Measurements from ENCODE around the gene ADCY5.

Gene ADCY5

GRCh38 chr3:123321806-123322205, 127.1 kb downstream of the ADCY5 start:
- DNase-seq = no peak

DNA sequence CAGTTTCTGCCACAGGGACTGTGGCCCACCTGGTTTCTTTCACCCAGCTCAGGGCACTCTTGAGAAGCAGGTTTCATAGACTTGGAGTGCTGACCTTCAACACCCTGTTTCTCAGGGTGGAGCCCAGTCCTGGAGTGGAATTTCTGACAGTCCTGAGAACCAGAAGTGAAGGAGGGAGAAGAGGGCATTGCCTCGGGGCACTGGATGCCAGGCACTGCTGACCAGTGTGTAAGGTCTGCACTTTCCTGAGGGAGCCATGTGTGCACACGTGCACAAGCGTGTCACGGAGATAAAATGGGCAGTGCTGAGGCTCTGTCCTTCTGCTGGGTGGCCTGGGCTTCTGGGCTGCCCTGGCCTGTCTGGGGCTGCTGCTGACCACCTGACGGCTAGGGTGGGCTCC, 128.7 kb downstream of the ADCY5 start:
- DNase-seq = no peak

- DNase-seq = no peak
Measured at GRCh38 chr3:123319760-123320159, 129.1 kb downstream of the ADCY5 start.

DNA sequence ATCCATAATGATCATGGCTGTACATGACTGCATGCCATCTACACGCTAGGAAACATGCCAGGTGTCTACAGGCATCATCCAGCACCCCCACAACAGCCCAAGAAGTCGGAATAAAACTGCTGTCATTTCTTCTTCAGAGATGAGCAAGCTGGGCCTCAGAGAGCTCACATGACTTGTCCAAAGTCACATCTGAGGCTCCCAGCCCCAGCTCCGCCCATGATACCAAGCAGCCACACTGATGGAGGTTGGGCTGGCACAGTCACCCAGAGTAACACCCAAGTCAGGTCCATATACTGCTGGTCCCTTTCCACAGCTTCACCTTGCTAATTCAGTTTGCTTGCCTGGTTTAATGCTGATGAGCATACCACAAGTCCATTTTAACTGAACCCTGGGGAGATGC, 130.5 kb downstream of the ADCY5 start:
- no peak for DNase-seq

DNA sequence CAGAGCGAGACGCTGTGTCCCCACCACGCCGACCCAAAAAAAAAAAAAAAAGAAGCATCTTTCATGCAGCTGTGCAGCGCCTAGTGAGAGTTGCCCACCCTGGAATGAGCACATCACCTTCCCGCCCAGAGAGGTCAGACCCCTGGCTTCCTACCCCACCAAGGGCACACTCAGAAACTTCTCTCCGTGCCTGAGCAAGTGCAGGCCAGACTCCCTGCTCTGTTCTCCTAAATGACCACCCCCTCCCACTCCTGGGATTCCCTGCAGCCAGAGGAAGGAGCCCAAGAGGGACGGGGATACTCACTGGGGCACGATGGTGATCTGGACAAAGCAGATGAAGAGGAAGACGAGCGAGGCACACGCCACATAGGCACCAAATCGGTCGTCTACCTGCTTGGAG, 131.2 kb downstream of the ADCY5 start:
- DNase-seq = no peak

DNA sequence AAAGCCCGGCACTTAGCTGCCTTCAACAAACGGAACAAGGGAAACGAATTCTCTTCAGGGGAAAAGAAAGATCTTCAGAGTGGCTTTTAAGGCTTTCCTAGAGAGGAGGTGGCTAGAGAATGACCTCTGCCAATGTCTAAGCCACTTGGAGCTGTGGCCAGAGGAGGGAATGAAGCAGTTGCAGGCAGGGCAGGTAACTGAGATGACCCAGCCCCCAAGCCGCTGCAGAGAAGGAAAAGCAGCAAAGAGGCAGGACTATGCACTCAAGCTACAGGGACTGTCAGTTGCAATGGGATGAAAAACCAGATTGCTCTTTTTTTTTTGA, 133.7 kb downstream of the ADCY5 start:
- no peak for DNase-seq

GRCh38 chr3:123314359-123315270, 134.3 kb downstream of the ADCY5 start:
- DNase-seq = no peak

GRCh38 chr3:123313889-123314288, 135.0 kb downstream of the ADCY5 start:
- DNase-seq = no peak

DNA sequence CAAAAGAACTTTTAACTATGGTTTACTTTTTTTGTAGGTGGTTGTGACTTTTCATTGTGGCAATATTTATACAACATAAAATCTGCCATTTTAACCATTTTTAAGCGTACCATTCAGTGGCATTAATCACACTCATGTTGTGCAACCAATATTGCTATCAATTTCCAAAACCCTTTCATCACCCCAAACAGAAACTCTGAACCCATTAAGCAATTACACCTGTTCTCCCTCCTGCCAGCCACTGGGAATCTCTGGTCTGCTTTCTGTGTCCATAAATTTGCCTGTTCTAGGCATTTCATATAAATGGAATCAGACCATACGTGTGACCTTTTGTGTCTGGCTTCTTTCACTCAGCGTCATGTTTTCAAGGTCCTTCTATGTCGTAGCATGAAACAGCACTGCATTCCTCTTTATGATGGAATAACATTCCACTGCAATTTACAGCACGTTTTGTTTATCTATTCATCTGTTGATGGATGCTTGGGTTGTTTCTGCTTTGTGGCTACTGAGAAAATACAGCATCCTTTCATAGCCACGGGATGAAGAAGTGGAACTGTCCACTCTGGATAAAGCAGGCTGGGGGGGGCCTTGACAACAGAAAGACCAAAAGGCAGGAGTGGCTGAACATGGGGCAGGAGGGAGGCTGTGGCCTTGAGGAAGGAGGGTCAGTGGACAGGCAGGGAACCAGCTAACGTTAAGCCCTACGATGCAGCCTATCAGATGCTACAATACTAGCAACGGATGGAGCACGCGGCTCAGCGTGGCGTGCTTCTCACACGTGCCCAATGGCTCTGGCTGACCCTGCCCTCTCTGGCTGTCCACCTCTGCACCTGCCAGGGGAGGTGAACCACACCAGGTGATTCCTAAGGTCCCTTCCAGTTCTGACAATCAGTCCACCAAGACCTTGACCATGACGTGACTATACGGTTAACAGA, 136.3 kb downstream of the ADCY5 start:
- no peak for DNase-seq

DNA sequence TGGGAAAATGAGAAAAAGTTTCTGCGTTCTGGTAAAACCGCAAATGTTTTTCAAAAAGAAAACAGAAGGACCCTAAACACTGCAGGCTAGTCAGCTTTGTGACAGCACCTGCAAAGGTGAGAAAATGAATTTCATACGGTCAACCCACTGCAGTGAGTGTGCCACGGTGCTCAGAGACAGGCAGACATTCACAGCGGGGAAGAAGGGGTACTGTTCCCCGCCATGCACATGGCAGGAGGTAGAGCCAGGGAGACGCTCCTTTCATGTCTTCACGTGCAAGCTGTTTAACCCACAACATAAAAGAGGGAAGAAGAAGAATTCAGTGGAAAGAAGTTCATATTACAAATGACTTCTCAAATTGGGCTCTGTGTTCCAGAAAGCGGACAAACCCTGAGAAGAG, 137.7 kb downstream of the ADCY5 start:
- DNase-seq = no peak

GRCh38 chr3:123310741-123311140, 138.1 kb downstream of the ADCY5 start:
- DNase-seq = no peak

DNA sequence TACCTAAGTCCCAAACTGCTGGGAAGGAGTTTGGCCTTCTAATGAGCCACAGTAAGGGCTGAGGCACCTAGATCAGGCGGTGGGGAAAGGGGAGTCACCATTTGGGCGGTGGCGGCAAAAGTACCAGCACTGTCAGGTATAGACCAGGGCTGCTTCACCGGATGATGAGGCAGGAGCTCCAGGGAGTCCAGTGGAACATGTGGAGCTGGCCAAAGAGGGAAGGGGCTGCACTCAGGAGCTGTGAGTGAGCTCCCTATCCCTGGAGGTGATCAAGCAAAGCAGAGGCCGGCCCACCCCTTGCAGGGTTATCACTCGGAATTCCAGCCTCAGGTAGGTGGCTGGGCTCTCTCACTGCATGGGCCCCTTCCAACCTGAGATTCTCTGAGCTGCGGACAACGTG, 138.7 kb downstream of the ADCY5 start:
- no peak for DNase-seq

DNA sequence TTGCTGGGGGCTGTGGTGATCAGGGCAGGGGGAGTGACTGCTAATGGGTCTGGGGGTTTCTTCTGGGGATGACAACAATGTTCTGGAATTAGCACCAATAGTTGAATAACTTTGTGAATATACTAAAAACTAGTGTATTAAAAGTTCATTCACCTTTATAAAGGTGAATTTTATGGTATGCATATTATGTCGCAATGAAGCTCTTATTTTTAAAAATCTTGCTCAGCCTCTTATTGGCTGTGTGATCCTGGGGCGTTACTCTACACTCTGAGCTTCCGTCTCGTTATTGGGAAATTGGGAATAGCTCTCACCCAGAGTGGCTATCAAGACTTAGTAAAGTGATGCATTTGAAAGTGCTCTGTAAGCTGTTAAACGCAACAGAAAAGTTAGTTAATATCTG, 141.8 kb downstream of the ADCY5 start:
- no peak for DNase-seq

DNA sequence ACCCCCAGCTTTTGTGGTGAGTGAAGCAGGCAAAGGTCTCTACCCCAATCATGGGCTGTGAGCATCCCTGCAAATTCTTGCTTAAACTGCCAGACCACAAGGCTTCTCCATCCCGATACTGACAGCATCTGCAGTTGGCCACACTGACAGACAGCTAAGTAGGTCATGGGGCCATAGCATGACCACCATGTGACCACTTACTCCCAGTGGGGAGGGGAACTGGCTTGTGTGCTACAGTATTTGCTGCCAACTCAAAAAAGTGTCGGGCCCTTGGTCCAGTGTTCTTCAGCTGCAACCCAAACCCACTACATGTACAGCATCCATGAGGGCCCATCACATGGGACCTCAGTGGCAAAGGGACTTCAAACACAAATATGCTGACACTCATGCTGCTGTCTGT, 143.7 kb downstream of the ADCY5 start:
- DNase-seq = no peak

GRCh38 chr3:123303976-123304560, 144.8 kb downstream of the ADCY5 start:
- DNase-seq = no peak

DNA sequence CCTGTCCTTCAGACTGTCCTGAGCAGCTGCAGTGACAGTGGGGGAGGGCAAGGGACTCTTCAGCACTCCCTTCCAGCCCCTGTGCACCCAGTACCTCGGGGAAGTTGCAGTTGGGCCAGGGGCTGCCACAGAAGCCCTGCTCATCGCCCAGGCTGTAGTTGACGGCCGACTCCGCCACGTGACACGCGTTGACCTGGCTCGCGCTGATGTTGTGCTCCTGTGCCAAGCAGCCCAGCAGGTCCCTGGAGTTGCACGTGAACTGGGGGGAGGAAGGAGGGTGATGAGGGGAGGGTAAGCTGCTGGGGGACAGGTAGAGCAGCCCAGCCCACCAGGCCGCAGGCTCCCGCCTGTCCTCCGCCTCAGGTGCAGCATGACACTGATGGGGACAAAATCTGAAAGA, 145.9 kb downstream of the ADCY5 start:
- DNase-seq = no peak

- DNase-seq = no peak
Measured at GRCh38 chr3:123301331-123302184, 147.3 kb downstream of the ADCY5 start.

DNA sequence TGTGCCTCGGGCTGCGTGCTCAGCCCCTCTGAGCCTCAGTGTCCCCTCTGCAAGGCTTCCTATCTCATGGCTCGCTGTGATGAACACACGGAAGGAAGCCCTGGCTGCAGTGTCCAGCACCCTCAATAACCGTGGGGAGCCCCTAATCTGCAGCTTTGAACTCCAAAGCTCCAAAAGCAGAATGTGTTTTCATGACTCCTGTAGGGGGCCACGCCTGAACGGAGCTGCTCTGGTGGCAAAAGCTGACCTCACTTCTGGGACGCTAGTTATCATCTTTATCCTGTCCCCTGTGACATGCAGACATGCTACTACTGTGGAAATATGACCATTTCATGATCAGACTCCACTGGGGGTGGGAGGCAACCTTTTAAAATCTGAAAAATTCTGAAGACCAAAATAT, 148.3 kb downstream of the ADCY5 start:
- DNase-seq = no peak

GRCh38 chr3:123300056-123300455, 148.8 kb downstream of the ADCY5 start:
- no peak for DNase-seq

GRCh38 chr3:123299581-123299980, 149.3 kb downstream of the ADCY5 start:
- no peak for DNase-seq

DNA sequence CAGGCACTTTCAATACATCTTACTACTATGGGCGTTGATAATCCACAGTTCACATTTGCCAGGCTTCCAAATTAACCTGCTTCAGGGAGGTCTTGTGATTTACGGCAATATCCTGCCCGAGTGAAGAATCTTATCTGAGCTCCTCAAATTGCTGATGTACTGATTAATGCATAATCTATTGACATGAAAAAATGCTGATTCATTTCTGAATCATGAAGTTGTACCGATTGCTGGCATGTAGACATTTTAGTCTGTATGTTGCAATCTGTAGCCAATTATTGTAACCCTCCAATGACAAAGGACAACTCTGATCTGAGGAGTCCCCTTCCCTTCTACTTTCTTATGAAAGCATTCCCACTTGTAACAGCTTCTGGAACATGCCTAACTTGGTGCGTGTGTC, 150.0 kb downstream of the ADCY5 start:
- DNase-seq = no peak

DNA sequence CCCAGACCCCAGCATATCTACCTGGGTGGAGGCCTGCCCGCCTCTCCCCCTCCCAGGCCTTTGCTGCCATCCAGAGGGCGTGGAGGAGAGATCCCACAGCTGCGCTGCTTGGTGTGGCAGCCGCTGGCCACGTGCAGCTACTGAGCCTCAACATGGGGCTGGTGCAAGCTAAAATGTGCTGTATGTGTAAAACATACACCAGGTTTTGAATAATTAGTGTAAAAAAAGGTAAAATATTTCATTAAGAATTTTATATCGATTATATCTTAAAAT, 151.3 kb downstream of the ADCY5 start:
- no peak for DNase-seq
